Right lobe of liver (tissue), 6 donors: ENCODE data around the gene PLEKHB2. TPM values are rescaled to one million over a fixed set of nuclear protein-coding genes. Genes with fewer than 3 reads are reported as not detected.

Experiments used
- ATAC-seq, 4 donors: fragments of 200-7000 bp; cut with Tn5 transposase; one replicate each; pipeline ENCODE4 v1.9.1; 2020; ENCODE audit warnings: mild to moderate bottlenecking in 4 of 4, moderate library complexity in 4 of 4
- DNase-seq, 3 donors: peaks; one replicate each; pipeline ENCODE4 v3.0.0-alpha.2; 2020
- H3K27ac ChIP-seq, 3 donors: fragments of 200-600 bp; one replicate each; pipeline ENCODE4 v1.8.0; 2022
- H3K27me3 ChIP-seq, 2 donors: fragments of 200-600 bp; one replicate each; pipeline ENCODE4 v1.8.0; 2022
- H3K36me3 ChIP-seq, 4 donors: fragments of 200-600 bp; sonication (generic) in 1 of 4; one replicate each; pipeline versions ENCODE4 v1.5.1 to v1.8.0; 2017 to 2022; ENCODE audit warnings: control low read depth in 1 of 4
- H3K4me1 ChIP-seq, 4 donors: fragments of 200-600 bp; sonication (generic) in 1 of 4; one replicate each; pipeline versions ENCODE4 v1.5.1 to v1.8.0; 2017 to 2022; ENCODE audit warnings: control low read depth in 1 of 4
- H3K4me3 ChIP-seq, 3 donors: fragments of 200-600 bp; one replicate each; pipeline ENCODE4 v1.8.0; 2022
- H3K9me3 ChIP-seq, 4 donors: fragments of 200-600 bp; sonication (generic) in 1 of 4; one replicate each; pipeline versions ENCODE4 v1.5.1 to v1.8.0; 2017 to 2022; ENCODE audit warnings: control low read depth in 1 of 4
- POLR2A ChIP-seq: fragments of 450-650 bp; IDR thresholded peaks from one replicate; pipeline ENCODE4 v1.6.1; 2017; ENCODE audit warnings: antibody characterized with exemption, mild to moderate bottlenecking
- WGBS: methylation state at CpG from one replicate; pipeline ENCODE4 v1.1.6; 2018; ENCODE audit warnings: low coverage, low lambda C conversion rate; ENCODE audit not compliant: insufficient coverage; ENCODE audit errors: missing lambda C conversion rate; 5-methylcytosine and 5-hydroxymethylcytosine counted together
- intact Hi-C, 2 donors: fragments of 100-400 bp; cut with DNase I; formaldehyde crosslinking; loops; one replicate each; pipeline versions ENCODE4 v1.11.2 to v1.14.1; 2022
- total RNA-seq, 6 experiments: library from RNA; depleted of rRNA in 2 of 6; stranded (reverse); fragments of >200 nt in 2 of 6; fragmentation: NEBNext Ultra II Directional in 3 of 6; extraction: Animal tissue kit (Norgen Biotek cat#: 25700) in 3 of 6; gene quantifications; one replicate each; pipeline versions ENCODE4 v1.1.0 to v1.2.4, GENCODE V29; 2016 to 2023
- TF ChIP-seq, protein P1 (sequence below), 4 donors: fragments of 200-600 bp in 3 of 4; fragments of 450-650 bp in 1 of 4; IDR thresholded peaks; one replicate each; pipeline versions ENCODE4 v1.5.1 to v1.8.0; 2016 to 2022; ENCODE audit warnings: antibody characterized with exemption in 4 of 4, mild to moderate bottlenecking in 2 of 4
- donor health status: DM: no; HTN: yes; CAD: no.
- donor health status: DM: no; HTN: no; CAD: no.
- donor health status: DM: no; HTN: no; CAD: no.
- donor health status: DM: no; HTN: yes; CAD: no.
- donor health status: DM: no; HTN: yes; CAD: no.

PLEKHB2 gene
- total RNA-seq, 6 experiments from 2014 or later = 8.9 to 22.3 (median 17.5) TPM

GRCh38 chr2:131121464-131121863 is 16.3 kb downstream of the PLEKHB2 start:
- WGBS = 100% methylated on average over 1 of the region's 4 CpGs
- Histone ChIP-seq H3K4me1 (no peaks in the 10 kb centered on the region), H3K27ac (no peak overlapping the region), H3K4me3 (no peak overlapping the region), H3K27me3 (no peaks in the 10 kb centered on the region), H3K9me3 (no peaks in the 10 kb centered on the region), H3K36me3 (peaks cover 0 to 19% (median 11%) of the 10 kb centered on the region in 4 donors)
- intact Hi-C loops = no loop called here
- ATAC-seq (peak in 1 of 4 donors; percentile 19), DNase-seq (no peak)
- TF ChIP-seq, protein P1, sequence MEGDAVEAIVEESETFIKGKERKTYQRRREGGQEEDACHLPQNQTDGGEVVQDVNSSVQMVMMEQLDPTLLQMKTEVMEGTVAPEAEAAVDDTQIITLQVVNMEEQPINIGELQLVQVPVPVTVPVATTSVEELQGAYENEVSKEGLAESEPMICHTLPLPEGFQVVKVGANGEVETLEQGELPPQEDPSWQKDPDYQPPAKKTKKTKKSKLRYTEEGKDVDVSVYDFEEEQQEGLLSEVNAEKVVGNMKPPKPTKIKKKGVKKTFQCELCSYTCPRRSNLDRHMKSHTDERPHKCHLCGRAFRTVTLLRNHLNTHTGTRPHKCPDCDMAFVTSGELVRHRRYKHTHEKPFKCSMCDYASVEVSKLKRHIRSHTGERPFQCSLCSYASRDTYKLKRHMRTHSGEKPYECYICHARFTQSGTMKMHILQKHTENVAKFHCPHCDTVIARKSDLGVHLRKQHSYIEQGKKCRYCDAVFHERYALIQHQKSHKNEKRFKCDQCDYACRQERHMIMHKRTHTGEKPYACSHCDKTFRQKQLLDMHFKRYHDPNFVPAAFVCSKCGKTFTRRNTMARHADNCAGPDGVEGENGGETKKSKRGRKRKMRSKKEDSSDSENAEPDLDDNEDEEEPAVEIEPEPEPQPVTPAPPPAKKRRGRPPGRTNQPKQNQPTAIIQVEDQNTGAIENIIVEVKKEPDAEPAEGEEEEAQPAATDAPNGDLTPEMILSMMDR (IDR thresholded peaks at IDR 0.05) = no peak
- TF ChIP-seq POLR2A = no peak

- Histone ChIP-seq H3K4me1 (no peaks in the 10 kb centered on the region), H3K9me3 (no peaks in the 10 kb centered on the region), H3K36me3 (peaks cover 0 to 29% (median 16%) of the 10 kb centered on the region in 4 donors), H3K4me3 (no peak overlapping the region), H3K27me3 (no peaks in the 10 kb centered on the region), H3K27ac (no peak overlapping the region)
- intact Hi-C loops = no loop called here
- no peak for ATAC-seq
- TF ChIP-seq, protein P1 (IDR thresholded peaks at IDR 0.05) = no peak
- WGBS = 100% methylated on average over 3 of the region's 4 CpGs
- DNase-seq = no peak
Measured at GRCh38 chr2:131122496-131122895, 17.4 kb downstream of the PLEKHB2 start.

- TF ChIP-seq, protein P1 (IDR thresholded peaks at IDR 0.05) = no peak
- TF ChIP-seq POLR2A = no peak
- ATAC-seq = no peak
- H3K27ac ChIP-seq = no peak overlapping the region
- H3K4me1 ChIP-seq = no peaks in the 10 kb centered on the region
- no peaks in the 10 kb centered on the region for H3K27me3 ChIP-seq
- H3K9me3 ChIP-seq = no peaks in the 10 kb centered on the region
- no peak overlapping the region for H3K4me3 ChIP-seq
- DNase-seq = no peak
- intact Hi-C loops = no loop called here
- WGBS = 93% methylated on average over 2 of the region's 3 CpGs
- peaks cover 0 to 36% (median 19%) of the 10 kb centered on the region in 4 donors for H3K36me3 ChIP-seq
Measured at GRCh38 chr2:131123192-131123591, 18.1 kb downstream of the PLEKHB2 start.

GRCh38 chr2:131125195-131125757 is 20.1 kb downstream of the PLEKHB2 start:
- intact Hi-C loops = no loop called here
- no peaks in the 10 kb centered on the region for H3K4me1 ChIP-seq
- TF ChIP-seq POLR2A = no peak
- TF ChIP-seq, protein P1 (IDR thresholded peaks at IDR 0.05) = no peak
- WGBS = 83% methylated on average over 7 of the region's 7 CpGs
- H3K27ac ChIP-seq = no peak overlapping the region
- no peaks in the 10 kb centered on the region for H3K9me3 ChIP-seq
- H3K27me3 ChIP-seq = no peaks in the 10 kb centered on the region
- H3K4me3 ChIP-seq = no peak overlapping the region
- no peak for ATAC-seq
- DNase-seq = no peak
- peaks cover 0 to 44% (median 27%) of the 10 kb centered on the region in 4 donors for H3K36me3 ChIP-seq

DNA sequence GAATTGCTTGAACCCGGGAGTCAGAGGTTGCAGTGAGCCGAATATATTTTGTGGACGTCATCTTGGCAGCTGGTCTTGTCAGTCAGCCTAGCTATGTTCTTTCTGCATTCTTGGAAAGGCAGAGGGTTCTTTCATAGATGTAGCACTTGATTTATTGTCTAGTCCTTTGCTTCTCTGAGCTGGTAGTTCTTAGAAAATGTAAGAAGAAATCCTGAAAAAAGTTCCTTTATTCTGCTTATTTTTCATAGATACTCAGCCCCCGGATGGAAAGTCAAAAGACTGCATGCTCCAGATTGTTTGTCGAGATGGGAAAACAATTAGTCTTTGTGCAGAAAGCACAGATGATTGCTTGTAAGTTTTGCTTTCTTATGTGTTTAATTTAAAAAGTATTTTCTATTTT is 21.3 kb downstream of the PLEKHB2 start:
- ATAC-seq (no peak), DNase-seq (no peak)
- 92% methylated on average over 3 of the region's 5 CpGs for WGBS
- H3K27ac ChIP-seq = no peak overlapping the region
- H3K36me3 ChIP-seq = peaks cover 0 to 56% (median 28%) of the 10 kb centered on the region in 4 donors
- H3K9me3 ChIP-seq = no peaks in the 10 kb centered on the region
- TF ChIP-seq, protein P1 (IDR thresholded peaks at IDR 0.05) = no peak
- no peak for TF ChIP-seq POLR2A
- no peak overlapping the region for H3K4me3 ChIP-seq
- no peaks in the 10 kb centered on the region for H3K27me3 ChIP-seq
- intact Hi-C loops = no loop called here
- no peaks in the 10 kb centered on the region for H3K4me1 ChIP-seq
